HG03521 (cell line): Measurements from ENCODE around the gene NDUFV1.
A peak's percentile ranks its signal among the peaks of the same experiment; 100 is the strongest.
"Not testable (repeated sequence)": the region's sequence is repeated elsewhere in the genome, so short reads cannot be mapped to it uniquely, and the experiment has no call there.

Experiments used
- ATAC-seq: cut with Tn5 transposase; IDR thresholded peaks from one replicate; pipeline ENCODE4 v1.9.1; 2021; ENCODE audit warnings: mild to moderate bottlenecking, moderate library complexity; ENCODE audit not compliant: unreplicated experiment

NDUFV1 gene

DNA sequence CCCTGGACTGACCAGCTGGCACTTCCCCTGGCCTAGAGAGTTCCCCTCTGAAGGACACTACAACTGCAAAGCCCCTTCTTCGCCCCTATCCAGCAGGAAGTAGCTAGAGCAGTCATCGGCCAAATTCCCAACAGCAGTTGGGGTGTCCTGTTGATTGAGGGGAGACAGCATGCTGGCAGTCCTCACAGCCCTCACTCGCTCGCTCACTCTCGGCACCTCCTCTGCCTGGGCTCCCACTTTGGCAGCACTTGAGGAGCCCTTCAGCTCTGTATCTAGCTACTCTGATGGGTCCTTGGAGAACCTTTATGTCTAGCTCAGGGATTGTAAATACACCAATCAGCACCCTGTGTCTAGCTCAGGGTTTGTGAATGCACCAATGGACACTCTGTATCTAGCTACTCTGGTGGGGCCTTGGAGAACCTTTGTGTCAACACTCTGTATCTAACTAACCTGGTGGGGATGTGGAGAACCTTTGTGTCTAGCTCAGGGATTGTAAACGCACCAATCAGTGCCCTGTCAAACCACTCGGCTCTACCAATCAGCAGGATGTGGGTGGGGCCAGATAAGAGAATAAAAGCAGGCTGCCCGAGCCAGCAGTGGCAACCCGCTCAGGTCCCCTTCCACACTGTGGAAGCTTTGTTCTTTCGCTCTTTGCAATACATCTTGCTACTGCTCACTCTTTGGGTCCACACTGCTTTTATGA lies 19.5 kb downstream of the NDUFV1 start:
- not testable (repeated sequence) for ATAC-seq

DNA sequence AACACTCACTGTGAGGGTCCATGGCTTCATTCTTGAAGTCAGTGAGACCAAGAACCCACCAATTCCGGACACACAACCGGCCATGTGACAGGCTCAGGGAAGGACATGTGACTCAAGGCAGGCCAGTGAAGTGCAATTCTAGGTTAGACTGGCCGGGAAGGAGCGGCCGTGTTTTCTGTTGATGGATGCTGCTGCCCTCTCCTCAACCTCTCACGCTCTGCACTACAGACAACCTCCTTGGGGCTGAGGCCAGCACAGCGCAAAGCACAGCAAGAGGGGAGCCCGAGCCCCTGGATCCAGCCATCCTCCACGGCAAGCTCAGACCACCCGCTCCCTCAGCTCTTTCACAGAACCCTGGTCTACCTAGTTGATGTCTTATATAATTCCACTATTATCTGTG lies 20.2 kb downstream of the NDUFV1 start:
- ATAC-seq, result no peak

DNA sequence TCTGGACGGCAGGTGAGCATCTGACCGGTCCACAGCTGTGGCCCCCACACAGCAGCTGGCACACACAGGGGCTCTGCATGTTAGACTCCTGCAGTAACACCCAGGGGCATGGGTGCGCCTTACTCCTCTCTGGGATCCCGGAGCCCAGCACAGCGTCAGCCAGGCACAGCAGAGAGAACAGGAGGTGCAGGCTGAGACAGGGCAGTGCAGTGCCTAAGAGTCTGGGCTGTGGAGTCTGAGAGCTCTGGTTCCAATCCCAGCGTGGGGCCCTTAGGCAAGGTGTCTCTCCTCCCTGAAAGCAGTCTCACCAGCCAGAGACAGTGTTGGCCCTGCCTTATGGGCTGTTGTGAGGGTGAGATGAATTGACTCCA lies 20.7 kb downstream of the NDUFV1 start:
- no peak for ATAC-seq

DNA sequence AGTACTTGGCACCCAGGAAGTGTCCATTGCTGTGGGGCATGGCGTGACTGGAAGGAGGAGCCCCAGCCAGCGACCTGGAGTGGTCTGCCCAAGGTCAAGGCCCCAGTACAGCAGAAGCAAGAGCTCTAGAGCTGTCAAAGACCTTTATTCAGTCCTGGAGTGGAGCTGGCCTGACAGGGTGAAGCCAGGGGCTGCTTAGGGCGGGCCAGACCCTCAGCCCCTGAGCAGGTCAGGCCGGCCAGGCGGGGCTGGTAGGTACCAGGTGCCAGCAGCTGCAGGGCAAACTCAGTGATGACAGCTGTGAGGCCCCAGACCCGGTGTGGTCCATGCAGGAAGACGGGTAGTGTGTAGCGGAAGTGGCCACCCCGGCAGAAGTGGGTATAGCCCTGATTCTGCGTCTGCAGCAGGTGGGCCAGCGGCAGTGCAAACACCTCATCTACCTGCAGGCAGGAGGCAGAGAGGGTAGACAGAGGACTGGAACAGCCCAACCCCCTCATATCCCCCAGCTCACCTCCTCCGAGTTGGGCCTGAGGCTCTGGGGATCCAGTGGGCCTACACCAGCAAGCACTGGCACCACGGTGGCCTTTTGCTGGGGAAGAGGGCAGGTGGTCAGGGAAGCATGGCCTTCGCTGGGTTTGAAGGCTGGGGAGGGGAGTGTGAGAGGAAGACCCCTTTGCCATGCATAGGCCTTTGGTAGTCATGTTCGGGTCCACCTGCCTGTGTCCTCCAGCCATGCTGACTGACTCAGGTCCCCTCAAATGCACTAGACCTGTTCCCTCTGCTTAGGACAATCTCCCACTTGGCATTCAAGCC lies 21.3 kb downstream of the NDUFV1 start:
- ATAC-seq, result no peak

DNA sequence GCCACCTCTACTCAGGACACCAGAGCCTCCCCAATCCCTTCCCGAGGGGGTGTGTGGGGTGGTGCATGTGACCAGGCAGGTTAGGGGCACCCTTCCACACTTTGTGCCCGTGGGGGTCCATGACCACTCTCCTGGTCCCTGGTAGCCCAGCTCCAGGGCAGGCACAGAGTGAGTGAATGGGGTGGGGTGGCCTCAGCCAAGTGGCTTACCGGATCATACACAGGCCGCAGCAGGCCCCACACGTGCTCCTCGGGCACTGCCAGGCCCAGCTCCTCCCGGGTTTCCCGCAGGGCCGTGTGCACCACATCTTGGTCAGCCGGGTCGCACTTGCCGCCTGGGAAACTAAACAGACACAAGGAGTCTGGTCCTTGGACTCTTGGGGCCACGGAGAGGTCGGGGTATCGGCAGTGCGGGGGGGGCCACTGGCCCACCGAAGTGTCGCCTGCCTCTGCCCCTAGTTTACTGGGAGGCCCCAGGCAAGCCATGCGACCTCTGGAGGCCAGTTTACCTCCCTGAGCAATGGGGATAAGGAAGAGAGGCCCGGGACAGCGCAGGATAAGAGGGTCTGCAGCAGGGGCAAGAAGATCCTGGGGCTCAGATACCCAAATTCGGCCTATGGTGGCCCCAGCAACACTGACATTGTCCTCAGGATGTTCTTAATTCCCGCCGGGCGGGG lies 22.1 kb downstream of the NDUFV1 start:
- ATAC-seq, result no peak

DNA sequence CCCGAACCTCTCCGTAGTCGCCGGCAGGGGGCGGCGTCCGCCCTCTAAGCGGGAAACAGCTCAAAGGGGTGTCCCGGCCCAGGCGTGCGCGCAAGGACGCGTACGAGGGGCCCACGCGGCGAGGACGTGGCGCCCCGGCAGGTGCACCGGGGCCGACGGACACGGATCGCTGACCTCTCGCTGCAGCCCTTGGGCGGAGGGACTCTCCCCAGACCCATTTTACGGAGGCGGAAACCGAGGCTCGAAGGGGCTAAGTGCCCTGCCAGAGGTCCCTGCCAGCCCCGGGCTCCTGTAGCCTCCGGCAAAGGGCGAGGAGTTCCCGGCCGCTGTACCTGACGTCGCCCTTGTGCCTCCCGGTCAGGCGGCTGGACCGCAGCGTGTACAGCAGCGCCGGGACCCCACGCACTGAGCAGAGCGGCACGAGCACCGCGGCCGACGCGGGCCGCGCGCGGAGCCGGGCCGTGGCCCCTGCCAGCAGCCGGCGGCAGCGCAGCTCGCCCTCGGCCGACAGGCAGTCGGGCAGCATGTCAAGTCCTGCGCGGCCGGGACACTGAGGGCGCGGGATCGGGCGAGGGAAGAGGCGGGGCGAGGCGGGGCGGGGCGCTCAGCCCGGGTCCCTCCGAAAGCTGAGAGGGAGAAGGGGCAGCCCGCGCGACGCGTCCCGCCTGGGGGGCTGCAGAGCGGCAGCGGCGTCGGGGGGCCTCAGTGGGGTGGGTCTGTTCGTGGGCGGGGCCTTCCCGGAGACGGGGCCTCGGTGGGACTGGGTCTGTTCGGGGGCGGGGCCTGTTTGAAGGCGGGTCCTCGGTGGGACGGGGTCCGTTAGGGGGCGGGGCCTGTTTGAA lies 22.9 kb downstream of the NDUFV1 start, which contains the start of gene NUDT8:
TSS of gene NUDT8 (minus strand) at position 552 of the 842 bp plus-strand sequence. CDS start at position 526, 26 bp downstream.
- peak; percentile 34 for ATAC-seq

DNA sequence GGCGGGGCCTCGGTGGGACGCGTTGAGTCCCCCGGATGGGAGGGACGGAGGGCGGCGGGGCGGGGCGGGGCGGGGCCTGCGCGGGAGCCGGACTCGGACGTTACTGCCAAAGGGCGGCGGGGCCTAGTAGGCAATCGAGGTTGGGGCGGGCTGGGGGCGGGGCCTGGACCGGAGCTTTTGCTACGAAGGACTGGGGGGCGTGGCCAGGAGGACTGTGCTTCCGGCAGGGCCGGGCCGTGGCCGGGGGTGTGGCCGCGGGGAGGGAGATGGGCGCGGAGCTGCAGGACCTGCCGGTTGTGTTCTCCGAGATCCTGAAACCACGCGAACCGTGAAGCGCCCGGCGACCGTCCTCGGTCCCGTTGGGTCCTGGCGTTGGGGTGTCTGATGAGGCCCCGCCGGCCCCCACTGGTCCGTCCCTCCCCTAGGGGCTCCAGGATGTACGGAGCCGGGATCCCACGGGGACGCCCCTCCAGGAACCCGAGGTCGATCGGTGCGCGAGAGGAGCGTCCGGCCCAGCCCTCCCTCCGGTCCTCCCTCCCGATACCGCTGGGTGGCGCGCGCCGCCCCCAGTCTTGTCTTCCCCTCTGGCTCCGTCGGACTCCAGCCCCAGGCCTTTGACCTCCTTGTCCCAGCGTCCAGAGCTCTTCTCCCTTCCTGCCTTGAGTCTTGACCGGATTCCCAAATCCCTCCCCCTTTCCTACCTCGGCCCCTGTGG lies 23.6 kb downstream of the NDUFV1 start:
- peak; percentile 64 for ATAC-seq

DNA sequence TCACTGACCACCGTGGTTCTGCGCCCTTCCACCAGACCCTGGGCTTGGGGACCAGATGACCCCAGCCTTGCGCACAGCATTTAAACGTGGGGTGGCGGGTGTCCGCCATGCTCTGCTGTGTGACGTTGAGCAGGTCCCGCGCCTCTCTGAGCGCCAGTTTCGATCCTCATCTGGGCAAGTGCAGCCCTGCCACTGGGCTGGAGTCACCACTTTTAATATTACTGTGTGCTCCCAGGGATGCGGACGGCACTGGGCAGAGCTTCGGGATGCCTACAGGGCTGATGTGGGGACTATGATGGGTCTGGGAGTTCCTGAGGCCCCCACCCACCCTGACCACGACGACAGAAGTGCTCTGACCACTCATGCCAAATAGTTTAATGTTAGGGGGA lies 24.2 kb downstream of the NDUFV1 start:
- no peak for ATAC-seq

DNA sequence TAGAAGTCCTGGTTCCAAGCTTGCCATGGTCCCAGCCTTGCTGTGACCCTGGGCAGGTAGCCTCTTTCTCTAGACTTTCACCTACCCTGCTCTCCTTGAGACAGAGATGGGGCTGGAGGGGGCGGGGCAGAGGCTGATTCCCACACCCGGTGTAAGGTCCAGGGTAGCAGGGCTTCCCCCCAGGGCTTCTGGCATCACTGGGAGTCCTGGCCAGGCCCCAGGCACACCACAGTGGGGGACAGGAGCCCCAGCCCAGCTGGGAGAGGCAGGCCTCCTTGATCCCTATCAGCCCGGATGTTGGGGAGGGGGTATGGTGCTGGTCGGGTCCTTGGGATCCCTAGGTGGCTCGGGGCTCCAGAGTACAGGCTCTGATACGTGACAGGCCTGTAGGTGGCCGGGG lies 24.7 kb downstream of the NDUFV1 start:
- no peak for ATAC-seq

DNA sequence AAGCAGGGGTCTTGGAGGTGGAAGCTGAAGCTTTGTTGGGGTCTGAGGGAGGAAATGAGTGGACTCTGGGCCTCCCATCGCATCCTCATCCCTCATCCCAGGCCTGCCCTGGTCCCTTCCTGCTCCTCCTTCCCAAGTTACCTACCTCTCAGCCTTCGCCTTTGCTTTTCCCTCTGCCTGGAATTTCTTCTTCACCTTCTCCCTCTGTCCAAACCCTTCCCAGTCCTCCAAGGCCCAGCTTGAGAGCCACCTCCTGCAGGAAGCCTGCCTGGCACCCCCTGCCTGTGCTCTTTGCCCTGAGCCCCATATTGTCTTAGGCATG lies 25.1 kb downstream of the NDUFV1 start:
- no peak for ATAC-seq

DNA sequence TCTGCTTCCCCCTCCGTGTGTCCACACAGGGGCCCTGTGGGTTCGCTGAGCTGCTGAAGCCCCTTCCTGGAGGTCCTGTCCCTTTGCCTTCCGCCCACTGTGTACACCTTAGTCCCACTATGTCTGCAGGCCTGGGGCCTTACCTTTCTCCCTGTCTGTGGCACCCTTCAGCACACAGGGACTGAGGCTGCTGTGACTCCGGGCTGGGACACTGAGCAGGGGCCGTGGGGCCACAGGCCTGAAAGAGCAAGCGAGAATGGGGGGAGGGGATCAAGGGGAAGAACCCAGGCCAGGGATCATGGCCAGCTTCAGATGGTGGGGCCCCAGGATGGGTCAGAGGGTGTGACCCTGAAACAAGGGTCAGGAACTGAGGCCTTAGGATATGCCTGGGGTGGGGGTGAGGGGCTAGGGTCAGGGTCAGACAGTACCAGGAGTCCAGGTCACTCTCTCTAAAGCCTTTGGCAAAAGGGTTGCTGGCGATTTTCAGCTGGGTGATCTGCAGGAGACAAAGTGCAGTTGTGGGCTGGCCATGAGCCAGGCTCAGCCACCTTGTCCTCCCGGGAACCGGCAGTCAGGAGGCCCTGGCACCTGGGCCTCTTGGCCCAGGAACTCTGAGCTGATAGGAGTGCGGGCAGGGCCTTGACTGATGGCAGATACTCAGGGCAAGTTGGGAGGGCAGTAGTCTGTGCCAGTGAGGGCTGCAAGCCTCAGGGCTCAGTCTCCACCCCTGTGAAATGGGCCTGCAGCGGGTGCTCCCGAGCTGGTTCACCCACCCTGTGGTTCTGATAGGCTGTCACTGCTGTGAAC lies 25.6 kb downstream of the NDUFV1 start:
- ATAC-seq, result no peak

DNA sequence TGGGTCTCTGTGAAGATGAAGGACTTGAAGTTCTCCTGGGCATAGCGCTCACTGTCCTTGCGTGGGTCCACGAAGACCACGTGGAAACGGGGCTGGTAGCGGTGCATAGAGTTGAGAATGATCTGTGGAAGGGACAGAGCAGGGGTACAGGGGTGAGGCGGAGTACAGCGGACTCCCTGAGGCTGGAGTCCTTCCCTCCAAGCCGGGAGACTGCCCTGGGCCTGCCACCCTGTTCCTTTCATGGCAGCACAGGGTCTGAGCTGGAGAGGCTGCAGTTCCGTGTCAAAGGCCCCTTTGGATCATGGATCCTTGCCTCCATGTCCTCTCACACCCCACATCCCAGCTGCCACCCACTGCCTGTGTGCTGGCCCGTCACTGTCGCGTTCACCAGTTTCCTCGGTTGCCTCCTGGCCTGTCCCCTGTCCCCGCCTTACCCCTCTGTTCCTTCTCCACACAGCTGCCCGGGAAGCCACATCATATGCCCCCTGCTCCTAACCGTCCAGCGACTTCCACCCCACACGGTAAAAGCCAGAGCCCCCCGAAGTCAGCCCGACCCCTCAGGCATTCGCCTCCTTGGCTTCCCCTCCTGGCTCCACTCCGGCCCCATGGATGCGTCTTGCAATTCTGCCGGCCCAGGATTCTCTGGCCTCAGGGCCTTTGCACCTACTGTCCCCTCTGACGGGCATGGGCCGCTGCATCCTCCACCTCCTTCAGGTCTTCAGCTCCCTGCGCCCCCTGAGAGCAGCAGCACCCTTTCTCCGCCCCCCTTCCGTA lies 26.4 kb downstream of the NDUFV1 start:
- no peak for ATAC-seq

DNA sequence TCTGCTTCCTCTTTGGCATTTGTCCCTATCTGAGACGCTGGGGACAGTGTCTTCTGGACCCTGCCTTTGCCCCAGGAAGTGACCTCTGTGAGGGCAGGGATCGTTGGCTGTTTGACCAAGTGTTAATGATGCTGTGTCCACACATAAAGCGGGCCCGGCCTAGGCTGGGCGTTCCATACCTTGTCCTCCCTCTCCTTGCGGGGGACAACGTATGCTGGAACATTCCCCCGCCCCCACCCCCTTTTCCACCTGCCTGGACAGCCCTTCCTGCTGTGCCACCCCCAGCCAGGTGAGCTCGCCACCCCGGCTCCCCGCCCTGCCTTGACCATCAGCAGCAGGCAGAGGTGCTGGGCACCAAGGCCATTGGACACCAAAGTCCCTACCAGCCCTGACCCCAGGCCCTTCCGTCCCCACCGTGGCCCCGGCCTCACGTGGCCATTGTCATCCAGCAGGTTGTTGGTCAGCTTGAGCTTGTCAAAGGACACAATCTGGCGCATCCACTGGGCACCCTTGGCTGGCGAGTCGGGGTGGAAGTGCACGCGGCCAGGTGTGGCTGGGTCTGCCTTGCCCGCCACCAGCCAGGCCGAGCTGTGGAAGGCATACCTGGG lies 27.1 kb downstream of the NDUFV1 start:
- no peak for ATAC-seq

DNA sequence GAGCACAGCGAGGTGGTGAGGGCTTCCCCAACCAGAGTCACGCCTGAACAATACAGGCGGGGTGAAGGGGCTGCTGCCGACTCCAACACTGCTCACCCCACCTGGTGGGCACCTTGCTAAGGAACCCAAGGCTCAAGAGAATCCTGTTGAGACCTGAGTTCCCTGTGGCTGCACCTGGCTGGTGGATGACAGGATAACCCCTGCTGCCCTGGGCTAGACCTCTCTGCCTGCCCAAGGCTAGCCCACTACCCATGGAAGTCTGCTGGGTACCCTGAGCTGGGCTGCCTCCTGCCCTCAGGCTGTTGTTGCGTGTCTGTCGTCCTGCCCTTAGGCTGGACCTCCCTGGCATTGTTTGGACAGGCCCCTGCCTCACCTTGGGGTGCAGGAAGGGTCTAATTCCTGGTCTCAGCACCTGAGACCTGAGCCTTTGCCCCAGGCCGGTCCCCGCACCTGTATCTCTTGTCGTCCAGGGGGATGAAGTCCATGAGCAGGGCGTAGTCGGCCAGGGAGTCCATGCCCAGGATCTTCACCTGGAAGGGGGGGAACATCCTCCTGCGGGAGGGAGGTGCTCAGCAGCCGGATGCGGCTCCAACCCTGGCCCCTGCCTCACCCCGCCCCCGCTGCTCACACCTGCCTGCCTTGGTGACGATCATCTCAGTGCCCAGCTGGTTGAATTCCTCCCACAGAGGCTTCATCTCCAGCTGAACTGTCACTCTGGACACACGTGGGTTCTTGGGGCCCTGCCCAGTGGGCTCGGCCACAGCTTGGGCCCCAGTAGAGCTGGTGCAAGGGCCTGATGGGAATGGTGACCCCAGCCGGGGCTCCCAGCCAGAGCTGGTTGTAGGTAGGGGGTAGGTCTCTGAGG lies 27.9 kb downstream of the NDUFV1 start:
- ATAC-seq, result no peak

DNA sequence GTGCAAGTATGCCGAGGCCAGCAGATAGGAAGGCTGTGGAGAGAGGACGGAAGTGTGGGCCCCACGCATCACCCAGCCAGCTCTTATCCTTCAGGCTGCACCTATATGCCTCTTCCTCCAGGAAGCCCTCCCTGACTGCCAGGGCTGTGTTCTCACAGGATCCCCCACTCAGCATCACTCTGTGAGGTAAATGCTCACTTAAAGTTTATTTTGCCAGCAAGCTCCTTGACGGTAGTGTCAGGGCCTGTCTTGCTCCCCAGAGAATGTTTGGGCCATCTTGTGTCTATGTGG lies 28.4 kb downstream of the NDUFV1 start:
- ATAC-seq, result no peak

DNA sequence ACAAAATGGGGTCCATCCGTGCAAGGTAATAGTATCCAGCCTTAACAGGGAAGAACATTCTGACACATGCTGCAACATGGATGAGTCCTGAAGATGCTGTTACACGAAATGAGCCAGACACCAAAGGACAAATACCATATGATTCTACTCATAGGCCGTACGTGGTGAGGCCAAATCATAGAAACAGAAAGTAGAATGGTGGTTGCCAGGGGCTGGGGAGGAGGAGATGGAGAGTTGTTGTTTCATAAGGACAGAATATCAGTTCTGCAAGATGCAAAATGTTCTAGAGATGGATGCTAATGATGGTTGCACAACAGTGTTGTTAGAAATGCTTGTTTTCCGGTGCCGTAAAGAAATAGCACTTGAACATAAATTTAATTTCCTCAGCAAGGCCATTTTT lies 30.2 kb downstream of the NDUFV1 start:
- ATAC-seq, result no peak

DNA sequence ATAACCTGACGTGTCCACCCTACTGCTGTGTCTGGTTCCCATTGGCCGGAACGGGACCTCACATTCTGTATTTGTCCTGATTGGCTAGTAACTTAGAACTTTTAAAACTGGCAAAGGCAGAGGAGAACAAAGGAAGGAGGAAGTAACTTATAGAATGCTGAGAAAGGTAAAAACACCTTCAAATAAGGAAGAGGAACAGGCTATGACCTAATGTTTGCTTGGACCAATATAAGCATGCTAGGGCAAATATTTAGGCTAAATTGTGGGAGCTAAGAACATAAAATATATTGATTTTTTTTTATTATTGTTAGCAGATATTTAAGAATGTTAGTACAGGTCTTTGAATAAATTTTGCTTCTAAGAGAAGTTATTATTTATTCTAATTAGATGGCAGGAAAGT lies 30.7 kb downstream of the NDUFV1 start:
- ATAC-seq, result not testable (repeated sequence)
